HTR-8/SVneo (cell line): ENCODE measurements around the gene GREB1.

ENCODE experiments used
- DNase-seq: peaks from one replicate; pipeline ENCODE4 v3.0.0; 2011; ENCODE audit warnings: low spot score, mixed read lengths; ENCODE audit not compliant: insufficient read length
- FAIRE-seq: peaks from 2 replicates; lab custom pipeline; 2011; peaks lifted over from hg19 to GRCh38; lab: Jason Lieb, UNC

Gene GREB1

GRCh38 chr2:11507517-11507916 lies 26.3 kb upstream of the GREB1 start:
- FAIRE-seq, result no peak

GRCh38 chr2:11508279-11508678 lies 25.6 kb upstream of the GREB1 start:
- FAIRE-seq (no peak), DNase-seq (no peak)

More at GRCh38 chr2:11507517-11507916, 26.3 kb upstream of the GREB1 start:
- no peak for DNase-seq

GRCh38 chr2:11509657-11510360 lies 24.0 kb upstream of the GREB1 start:
- DNase-seq, result no peak
- FAIRE-seq, result no peak

- FAIRE-seq, result no peak
- no peak for DNase-seq
Measured at GRCh38 chr2:11512431-11512830, 21.4 kb upstream of the GREB1 start.

GRCh38 chr2:11513319-11513718 lies 20.5 kb upstream of the GREB1 start:
- FAIRE-seq, result no peak

GRCh38 chr2:11514081-11514730 lies 19.6 kb upstream of the GREB1 start:
- FAIRE-seq (no peak), DNase-seq (no peak)

More at GRCh38 chr2:11513319-11513718, 20.5 kb upstream of the GREB1 start:
- no peak for DNase-seq

- no peak for DNase-seq
- no peak for FAIRE-seq
Measured at GRCh38 chr2:11514904-11515303, 18.9 kb upstream of the GREB1 start.

- no peak for FAIRE-seq
- DNase-seq, result no peak
Measured at GRCh38 chr2:11515490-11515981, 18.3 kb upstream of the GREB1 start.

GRCh38 chr2:11516984-11517648 lies 16.7 kb upstream of the GREB1 start:
- no peak for FAIRE-seq
- DNase-seq, result no peak

- no peak for FAIRE-seq
Measured at GRCh38 chr2:11517906-11518305, 15.9 kb upstream of the GREB1 start.

GRCh38 chr2:11520092-11520693 lies 13.7 kb upstream of the GREB1 start:
- DNase-seq, result no peak
- FAIRE-seq, result no peak

More at GRCh38 chr2:11517906-11518305, 15.9 kb upstream of the GREB1 start:
- DNase-seq, result no peak

- FAIRE-seq (no peak), DNase-seq (no peak)
Measured at GRCh38 chr2:11521775-11522174, 12.1 kb upstream of the GREB1 start.

- FAIRE-seq, result no peak
- DNase-seq, result no peak
Measured at GRCh38 chr2:11524470-11524869, 9.4 kb upstream of the GREB1 start.

GRCh38 chr2:11525762-11526161 lies 8.1 kb upstream of the GREB1 start:
- DNase-seq (no peak), FAIRE-seq (no peak)

GRCh38 chr2:11527001-11527400 lies 6.8 kb upstream of the GREB1 start:
- FAIRE-seq, result no peak

GRCh38 chr2:11528228-11528627 lies 5.6 kb upstream of the GREB1 start:
- DNase-seq, result no peak
- FAIRE-seq, result no peak

More at GRCh38 chr2:11527001-11527400, 6.8 kb upstream of the GREB1 start:
- DNase-seq, result no peak

GRCh38 chr2:11530864-11531465 lies 2.9 kb upstream of the GREB1 start:
- FAIRE-seq (no peak), DNase-seq (no peak)

GRCh38 chr2:11532416-11533055 lies 1.3 kb upstream of the GREB1 start:
- FAIRE-seq (no peak), DNase-seq (no peak)

GRCh38 chr2:11534071-11534745 lies 363 bp downstream of the GREB1 start:
- DNase-seq (no peak), FAIRE-seq (no peak)
